Measurements from ENCODE around the gene KCNJ13. TPM values are rescaled to one million over a fixed set of nuclear protein-coding genes. Genes with fewer than 3 reads are reported as not detected.
A peak's percentile ranks its signal among the peaks of the same experiment; 100 is the strongest.

The KCNJ13 gene
- not detected for total RNA-seq
- long read RNA-seq = 0 reads

- ATAC-seq = no peak
- no peak for DNase-seq (ENCODE audit: missing footprints)
- intact Hi-C loops (cut with DNase I) = no loop called here
Measured at GRCh38 chr2:232776435-232776834, at the start of gene KCNJ13. KCNJ13 (minus strand) TSS chr2:232776565; CDS start chr2:232771362, 5,203 bp downstream.

- DNase-seq (ENCODE audit: missing footprints) = no peak
- no peak for ATAC-seq
- intact Hi-C loops (cut with DNase I) = no loop called here
Measured at GRCh38 chr2:232817756-232818155, 41.4 kb upstream of the KCNJ13 start.

- ATAC-seq (no peak), DNase-seq (ENCODE audit: missing footprints) (no peak)
- intact Hi-C loops (cut with DNase I) = no loop called here
Measured at GRCh38 chr2:232816657-232817056, 40.3 kb upstream of the KCNJ13 start.

GRCh38 chr2:232815569-232815968 lies 39.2 kb upstream of the KCNJ13 start:
- no peak for ATAC-seq
- intact Hi-C loops (cut with DNase I) = no loop called here
- DNase-seq (ENCODE audit: missing footprints) = no peak

- intact Hi-C loops (cut with DNase I) = no loop called here
- DNase-seq (ENCODE audit: missing footprints) = no peak
- ATAC-seq = no peak
Measured at GRCh38 chr2:232810444-232810843, 34.1 kb upstream of the KCNJ13 start.

GRCh38 chr2:232809349-232810124 lies 33.2 kb upstream of the KCNJ13 start:
- peak; percentile 27 for DNase-seq (ENCODE audit: missing footprints)
- peak; percentile 82 for ATAC-seq
- intact Hi-C loops (cut with DNase I) = no loop called here

GRCh38 chr2:232802091-232802490 lies 25.7 kb upstream of the KCNJ13 start:
- DNase-seq (ENCODE audit: missing footprints) = no peak

GRCh38 chr2:232800166-232800565 lies 23.8 kb upstream of the KCNJ13 start:
- intact Hi-C loops (cut with DNase I) = no loop called here
- no peak for DNase-seq (ENCODE audit: missing footprints)
- no peak for ATAC-seq

More at GRCh38 chr2:232802091-232802490, 25.7 kb upstream of the KCNJ13 start:
- intact Hi-C loops (cut with DNase I) = no loop called here
- ATAC-seq = no peak

- intact Hi-C loops (cut with DNase I) = no loop called here
- DNase-seq (ENCODE audit: missing footprints) = no peak
- no peak for ATAC-seq
Measured at GRCh38 chr2:232798187-232798586, 21.8 kb upstream of the KCNJ13 start.

GRCh38 chr2:232795920-232796319 lies 19.6 kb upstream of the KCNJ13 start:
- no peak for DNase-seq (ENCODE audit: missing footprints)
- intact Hi-C loops (cut with DNase I) = no loop called here
- ATAC-seq = no peak

- intact Hi-C loops (cut with DNase I) = no loop called here
- ATAC-seq (no peak), DNase-seq (ENCODE audit: missing footprints) (no peak)
Measured at GRCh38 chr2:232794981-232795380, 18.6 kb upstream of the KCNJ13 start.

- no peak for ATAC-seq
- no peak for DNase-seq (ENCODE audit: missing footprints)
- intact Hi-C loops (cut with DNase I) = no loop called here
Measured at GRCh38 chr2:232793271-232793670, 16.9 kb upstream of the KCNJ13 start.

- ATAC-seq (no peak), DNase-seq (ENCODE audit: missing footprints) (no peak)
- intact Hi-C loops (cut with DNase I) = no loop called here
Measured at GRCh38 chr2:232791518-232791917, 15.2 kb upstream of the KCNJ13 start.

GRCh38 chr2:232789082-232789481 lies 12.7 kb upstream of the KCNJ13 start:
- intact Hi-C loops (cut with DNase I) = no loop called here
- ATAC-seq = no peak
- no peak for DNase-seq (ENCODE audit: missing footprints)

- ATAC-seq (no peak), DNase-seq (ENCODE audit: missing footprints) (no peak)
- intact Hi-C loops (cut with DNase I) = no loop called here
Measured at GRCh38 chr2:232787806-232788205, 11.4 kb upstream of the KCNJ13 start.

- DNase-seq (ENCODE audit: missing footprints) = no peak
- no peak for ATAC-seq
- intact Hi-C loops (cut with DNase I) = no loop called here
Measured at GRCh38 chr2:232783278-232783677, 6.9 kb upstream of the KCNJ13 start.

- DNase-seq (ENCODE audit: missing footprints) (no peak), ATAC-seq (no peak)
- intact Hi-C loops (cut with DNase I) = no loop called here
Measured at GRCh38 chr2:232781765-232782164, 5.4 kb upstream of the KCNJ13 start.

GRCh38 chr2:232779934-232780333 lies 3.6 kb upstream of the KCNJ13 start:
- intact Hi-C loops (cut with DNase I) = no loop called here
- ATAC-seq = peak; percentile 16

GRCh38 chr2:232779465-232779864 lies 3.1 kb upstream of the KCNJ13 start:
- intact Hi-C loops (cut with DNase I) = no loop called here
- DNase-seq (ENCODE audit: missing footprints) (no peak), ATAC-seq (no peak)

More at GRCh38 chr2:232779934-232780333, 3.6 kb upstream of the KCNJ13 start:
- DNase-seq (ENCODE audit: missing footprints) = no peak

- ATAC-seq = no peak
- DNase-seq (ENCODE audit: missing footprints) = no peak
- intact Hi-C loops (cut with DNase I) = no loop called here
Measured at GRCh38 chr2:232777276-232777675, 911 bp upstream of the KCNJ13 start.

- ATAC-seq (no peak), DNase-seq (ENCODE audit: missing footprints) (no peak)
- intact Hi-C loops (cut with DNase I) = no loop called here
Measured at GRCh38 chr2:232773815-232774214, 2.5 kb downstream of the KCNJ13 start.

All from Right ventricle myocardium inferior (tissue), 1 donor.